Nephron progenitor cell (in vitro differentiated cells): ENCODE measurements around the gene KDM2B.
"Not testable (repeated sequence)": the region's sequence is repeated elsewhere in the genome, so short reads cannot be mapped to it uniquely, and the experiment has no call there.

Experiments
- DNase-seq: peaks from one replicate; pipeline ENCODE4 v3.0.0; 2021
- H3K27ac Mint-ChIP-seq: 2 replicates; pipeline ENCODE4 v1.8.0; 2021; ENCODE audit warnings: mild to moderate bottlenecking, moderate library complexity, mixed read lengths
- H3K27me3 Mint-ChIP-seq: 2 replicates; pipeline ENCODE4 v1.8.0; 2021; ENCODE audit warnings: mild to moderate bottlenecking, low read depth, mixed read lengths; ENCODE audit not compliant: poor library complexity
- H3K36me3 Mint-ChIP-seq: 2 replicates; pipeline ENCODE4 v1.8.0; 2021; ENCODE audit warnings: low read depth, mixed read lengths
- H3K4me1 Mint-ChIP-seq: 2 replicates; pipeline ENCODE4 v1.8.0; 2021; ENCODE audit warnings: mixed read lengths
- H3K4me3 Mint-ChIP-seq: 2 replicates; pipeline ENCODE4 v1.8.0; 2021; ENCODE audit warnings: mild to moderate bottlenecking, moderate library complexity, mixed read lengths
- H3K9me3 Mint-ChIP-seq: 2 replicates; pipeline ENCODE4 v1.8.0; 2021; ENCODE audit warnings: mild to moderate bottlenecking, moderate library complexity, mixed read lengths
- CTCF ChIP-seq: fragments of 200-600 bp; sonication (generic); IDR thresholded peaks from 2 replicates; pipeline ENCODE4 v1.5.0; 2021; ENCODE audit warnings: antibody characterized with exemption

KDM2B gene

GRCh38 chr12:121596526-121596925 is 15.7 kb upstream of the KDM2B start:
- Mint-ChIP-seq H3K27me3 (no peaks in the 10 kb centered on the region), H3K9me3 (no peaks in the 10 kb centered on the region), H3K4me3 (no peak overlapping the region), H3K36me3 (peaks cover 40% of the 10 kb centered on the region), H3K4me1 (peaks cover 40% of the 10 kb centered on the region), H3K27ac (no peak overlapping the region)
- TF ChIP-seq CTCF: no peak
- no peak for DNase-seq

GRCh38 chr12:121595520-121595919 is 14.7 kb upstream of the KDM2B start:
- Mint-ChIP-seq H3K4me3 (no peak overlapping the region), H3K4me1 (peaks cover 44% of the 10 kb centered on the region), H3K9me3 (no peaks in the 10 kb centered on the region), H3K27me3 (no peaks in the 10 kb centered on the region), H3K36me3 (peaks cover 40% of the 10 kb centered on the region), H3K27ac (no peak overlapping the region)
- DNase-seq: no peak
- TF ChIP-seq CTCF: no peak

GRCh38 chr12:121592320-121592719 is 11.5 kb upstream of the KDM2B start:
- no peak for TF ChIP-seq CTCF
- no peaks in the 10 kb centered on the region for H3K9me3 Mint-ChIP-seq
- peaks cover 33% of the 10 kb centered on the region for H3K36me3 Mint-ChIP-seq
- H3K4me3 Mint-ChIP-seq: peak overlapping the region; percentile 13
- no peaks in the 10 kb centered on the region for H3K27me3 Mint-ChIP-seq
- peaks cover 42% of the 10 kb centered on the region for H3K4me1 Mint-ChIP-seq
- no peak for DNase-seq
- peak overlapping the region; percentile 93 for H3K27ac Mint-ChIP-seq

- Mint-ChIP-seq H3K9me3 (no peaks in the 10 kb centered on the region), H3K4me1 (peaks cover 50% of the 10 kb centered on the region), H3K27ac (peak overlapping the region; percentile 99), H3K27me3 (no peaks in the 10 kb centered on the region), H3K4me3 (peak overlapping the region; percentile 71), H3K36me3 (peaks cover 20% of the 10 kb centered on the region)
- DNase-seq: peak; percentile 20
- no peak for TF ChIP-seq CTCF
Observed at GRCh38 chr12:121590476-121591143, 9.8 kb upstream of the KDM2B start.

GRCh38 chr12:121584885-121585284 is 4.1 kb upstream of the KDM2B start:
- H3K36me3 Mint-ChIP-seq, H3K4me3 Mint-ChIP-seq, H3K9me3 Mint-ChIP-seq, H3K27me3 Mint-ChIP-seq, DNase-seq, H3K27ac Mint-ChIP-seq: not testable (repeated sequence)
- peaks cover 51% of the 10 kb centered on the region for H3K4me1 Mint-ChIP-seq

- not testable (repeated sequence) for H3K27ac Mint-ChIP-seq, H3K27me3 Mint-ChIP-seq, H3K9me3 Mint-ChIP-seq, DNase-seq, H3K36me3 Mint-ChIP-seq
- H3K4me1 Mint-ChIP-seq: peaks cover 52% of the 10 kb centered on the region
- peak overlapping the region; percentile 99 for H3K4me3 Mint-ChIP-seq
Observed at GRCh38 chr12:121583334-121583661, 2.5 kb upstream of the KDM2B start.

- Mint-ChIP-seq H3K9me3 (no peaks in the 10 kb centered on the region), H3K27ac (peak overlapping the region; percentile 94), H3K4me1 (peaks cover 54% of the 10 kb centered on the region), H3K4me3 (peak overlapping the region; percentile 99), H3K27me3 (no peaks in the 10 kb centered on the region), H3K36me3 (peaks cover 4% of the 10 kb centered on the region)
- TF ChIP-seq CTCF: no peak
- DNase-seq: no peak
Observed at GRCh38 chr12:121582583-121583333, 1.9 kb upstream of the KDM2B start.
